Neutrophil (primary cell): ENCODE measurements around the gene LAMA3.

Experiments used
- H3K27ac ChIP-seq: fragments of 200-600 bp; sonication (generic); 2 replicates; pipeline ENCODE4 v1.5.1; 2016; ENCODE audit warnings: mild to moderate bottlenecking, moderate library complexity
- H3K27me3 ChIP-seq: fragments of 200-600 bp; sonication (generic); 2 replicates; pipeline ENCODE4 v1.6.0; 2016; ENCODE audit warnings: mild to moderate bottlenecking
- H3K36me3 ChIP-seq: fragments of 200-600 bp; sonication (generic); 2 replicates; pipeline ENCODE4 v1.5.1; 2017
- H3K4me1 ChIP-seq, 2 experiments: fragments of 200-600 bp in 1 of 2; sonication (generic) in 1 of 2; 1 replicate in 1 of 2; 2 replicates in 1 of 2; pipeline versions ENCODE4 v1.5.1 to v1.6.1; 2013 to 2016; ENCODE audit warnings: low read depth in 1 of 2, low read length in 1 of 2, mild to moderate bottlenecking in 1 of 2, moderate library complexity in 1 of 2; ENCODE audit not compliant: control insufficient read depth in 1 of 2, insufficient read depth in 1 of 2
- H3K4me3 ChIP-seq, 2 experiments: fragments of 200-600 bp in 1 of 2; sonication (generic) in 1 of 2; 1 replicate in 1 of 2; 2 replicates in 1 of 2; pipeline ENCODE4 v1.5.1; 2013 to 2016; ENCODE audit warnings: low read depth in 1 of 2, low read length in 1 of 2, mild to moderate bottlenecking in 1 of 2, moderate library complexity in 1 of 2
- H3K9me3 ChIP-seq: fragments of 200-600 bp; sonication (generic); 2 replicates; pipeline ENCODE4 v1.5.1; 2016
- TF ChIP-seq, protein P1 (sequence below): fragments of 200-600 bp; sonication (generic); IDR thresholded peaks from 2 replicates; pipeline ENCODE4 v1.5.1; 2016; ENCODE audit warnings: antibody characterized with exemption

Gene LAMA3

DNA sequence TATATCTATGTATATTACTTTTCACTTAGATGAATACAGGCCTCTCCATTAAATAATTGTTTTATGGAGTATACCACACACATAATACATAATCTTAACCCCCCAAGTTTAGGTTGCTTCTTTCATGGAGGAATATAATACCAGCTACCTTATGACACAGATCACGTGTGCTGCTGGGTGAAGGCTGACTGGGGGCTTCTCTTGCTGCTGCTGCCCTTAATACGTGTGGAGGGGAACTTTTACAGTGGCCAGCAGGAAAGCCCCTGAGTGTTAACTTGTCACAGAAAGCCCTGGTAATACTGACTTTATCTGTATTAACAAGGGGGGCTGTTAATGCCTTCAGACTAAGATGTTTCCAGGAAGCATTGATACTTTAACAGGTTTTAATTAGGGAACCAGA, 63.1 kb downstream of the LAMA3 start:
- no peak overlapping the region for H3K4me3 ChIP-seq
- no peak overlapping the region for H3K27ac ChIP-seq
- no peaks in the 10 kb centered on the region for H3K36me3 ChIP-seq
- H3K4me1 ChIP-seq: no peaks in the 10 kb centered on the region
- H3K27me3 ChIP-seq: no peaks in the 10 kb centered on the region
- TF ChIP-seq, protein P1, sequence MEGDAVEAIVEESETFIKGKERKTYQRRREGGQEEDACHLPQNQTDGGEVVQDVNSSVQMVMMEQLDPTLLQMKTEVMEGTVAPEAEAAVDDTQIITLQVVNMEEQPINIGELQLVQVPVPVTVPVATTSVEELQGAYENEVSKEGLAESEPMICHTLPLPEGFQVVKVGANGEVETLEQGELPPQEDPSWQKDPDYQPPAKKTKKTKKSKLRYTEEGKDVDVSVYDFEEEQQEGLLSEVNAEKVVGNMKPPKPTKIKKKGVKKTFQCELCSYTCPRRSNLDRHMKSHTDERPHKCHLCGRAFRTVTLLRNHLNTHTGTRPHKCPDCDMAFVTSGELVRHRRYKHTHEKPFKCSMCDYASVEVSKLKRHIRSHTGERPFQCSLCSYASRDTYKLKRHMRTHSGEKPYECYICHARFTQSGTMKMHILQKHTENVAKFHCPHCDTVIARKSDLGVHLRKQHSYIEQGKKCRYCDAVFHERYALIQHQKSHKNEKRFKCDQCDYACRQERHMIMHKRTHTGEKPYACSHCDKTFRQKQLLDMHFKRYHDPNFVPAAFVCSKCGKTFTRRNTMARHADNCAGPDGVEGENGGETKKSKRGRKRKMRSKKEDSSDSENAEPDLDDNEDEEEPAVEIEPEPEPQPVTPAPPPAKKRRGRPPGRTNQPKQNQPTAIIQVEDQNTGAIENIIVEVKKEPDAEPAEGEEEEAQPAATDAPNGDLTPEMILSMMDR: no peak
- H3K9me3 ChIP-seq: no peaks in the 10 kb centered on the region

DNA sequence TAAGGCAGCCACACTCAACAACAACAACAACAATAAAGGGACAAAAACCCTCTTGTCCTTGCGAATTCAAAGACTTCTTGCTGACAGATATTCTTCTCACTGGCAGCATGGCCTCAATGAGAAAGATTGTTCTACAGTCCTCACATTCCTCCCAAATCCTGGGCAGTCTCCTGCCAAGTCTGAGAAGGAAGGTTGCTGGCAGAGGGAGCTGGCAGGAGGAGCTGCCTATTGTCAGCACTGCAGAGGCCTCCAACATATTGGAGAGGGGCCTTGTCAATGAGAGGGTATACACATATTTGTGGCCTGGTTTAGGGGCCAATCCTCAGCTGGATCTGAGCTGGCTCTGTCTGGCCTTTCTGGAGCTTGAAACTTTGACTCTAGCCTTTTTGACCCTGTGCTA, 63.5 kb downstream of the LAMA3 start:
- Histone ChIP-seq H3K4me1 (no peaks in the 10 kb centered on the region), H3K36me3 (no peaks in the 10 kb centered on the region), H3K27me3 (no peaks in the 10 kb centered on the region), H3K9me3 (no peaks in the 10 kb centered on the region), H3K4me3 (no peak overlapping the region), H3K27ac (no peak overlapping the region)
- TF ChIP-seq, protein P1: no peak

DNA sequence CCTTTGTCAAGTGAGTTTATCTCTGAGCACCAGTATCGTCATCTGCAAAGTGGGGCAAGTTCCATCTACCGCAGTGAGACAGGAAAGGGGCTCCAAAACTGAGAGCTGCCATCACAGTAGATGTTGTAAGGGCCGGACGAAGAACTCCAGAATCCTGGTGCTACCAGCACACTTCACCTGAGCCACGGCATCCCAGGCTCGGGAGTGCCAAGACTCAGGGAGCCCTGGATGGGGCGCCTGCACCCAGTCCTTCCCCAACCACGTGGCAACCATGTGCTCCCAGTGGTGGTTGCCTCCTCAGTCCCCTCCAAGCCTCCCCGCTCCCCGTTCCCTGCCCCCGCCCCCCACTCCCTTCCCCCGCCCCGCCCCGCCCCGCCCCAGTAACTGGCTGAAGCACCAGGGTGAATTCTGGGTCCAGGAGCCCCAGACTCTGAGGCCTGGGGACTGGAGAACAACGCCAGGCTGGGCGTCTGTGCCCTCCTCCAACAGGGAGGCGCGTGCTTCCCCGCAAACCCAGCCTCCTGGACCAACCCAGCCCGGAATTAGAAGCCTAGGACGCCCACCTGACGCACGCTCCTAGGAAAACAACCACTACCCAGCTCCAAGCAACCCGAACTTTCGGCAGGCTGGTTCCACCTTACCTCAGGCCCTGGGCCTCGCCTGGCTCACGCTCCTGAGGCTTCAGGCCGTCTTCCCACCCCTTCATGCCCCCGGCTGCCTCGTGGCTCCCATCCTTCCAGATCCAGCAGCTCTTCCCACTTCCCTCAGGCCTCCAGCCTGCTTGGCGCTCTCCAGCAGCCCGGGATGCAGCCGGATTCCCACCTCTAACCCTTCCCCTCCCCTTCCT, 67.6 kb downstream of the LAMA3 start:
- H3K9me3 ChIP-seq: no peaks in the 10 kb centered on the region
- TF ChIP-seq, protein P1: no peak
- H3K27me3 ChIP-seq: no peaks in the 10 kb centered on the region
- H3K4me3 ChIP-seq: no peak overlapping the region
- H3K27ac ChIP-seq: no peak overlapping the region
- no peaks in the 10 kb centered on the region for H3K4me1 ChIP-seq
- no peaks in the 10 kb centered on the region for H3K36me3 ChIP-seq

DNA sequence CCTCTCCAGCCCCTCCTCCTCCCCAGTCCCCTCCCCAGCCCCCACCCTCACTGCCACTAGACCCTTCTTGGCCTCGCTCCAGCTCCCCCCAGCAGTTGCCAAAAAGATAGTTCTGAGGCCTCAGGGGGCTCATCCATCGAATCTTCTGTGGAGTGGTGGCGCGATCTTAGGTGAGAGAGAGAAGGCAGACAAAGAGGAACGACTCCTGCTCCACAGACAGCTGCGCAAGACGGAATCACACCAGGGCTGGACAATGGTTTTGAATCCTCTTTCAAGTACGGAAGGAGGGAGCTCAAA, 68.1 kb downstream of the LAMA3 start:
- TF ChIP-seq, protein P1: no peak
- Histone ChIP-seq H3K4me1 (no peaks in the 10 kb centered on the region), H3K27ac (no peak overlapping the region), H3K36me3 (no peaks in the 10 kb centered on the region), H3K9me3 (no peaks in the 10 kb centered on the region), H3K27me3 (no peaks in the 10 kb centered on the region), H3K4me3 (no peak overlapping the region)

DNA sequence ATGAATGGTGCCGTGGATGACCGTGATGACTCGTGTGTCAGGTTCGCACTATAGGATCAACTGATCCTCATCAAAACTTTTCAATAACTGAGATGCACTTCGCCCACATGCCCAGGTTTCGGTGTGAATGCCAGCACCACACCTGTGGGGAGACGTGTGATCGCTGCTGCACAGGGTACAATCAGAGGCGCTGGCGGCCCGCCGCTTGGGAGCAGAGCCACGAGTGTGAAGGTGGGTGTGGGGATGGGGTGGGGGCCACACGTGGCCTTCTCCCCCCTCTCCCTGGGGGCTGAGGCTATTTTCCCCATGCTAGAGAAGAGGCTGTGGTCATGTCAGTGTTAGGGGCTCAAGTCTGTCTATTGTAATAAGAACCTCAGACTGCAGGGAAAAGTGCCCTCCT, 69.0 kb downstream of the LAMA3 start:
- Histone ChIP-seq H3K27ac (no peak overlapping the region), H3K27me3 (no peaks in the 10 kb centered on the region), H3K36me3 (no peaks in the 10 kb centered on the region), H3K9me3 (no peaks in the 10 kb centered on the region), H3K4me1 (no peaks in the 10 kb centered on the region), H3K4me3 (no peak overlapping the region)
- TF ChIP-seq, protein P1: no peak
